ENCODE data around the gene MMP27. TPM values are rescaled to one million over a fixed set of nuclear protein-coding genes. Genes with fewer than 3 reads are reported as not detected.
"Not testable (repeated sequence)": the region's sequence is repeated elsewhere in the genome, so short reads cannot be mapped to it uniquely, and the experiment has no call there.

Gene MMP27
- total RNA-seq, 1 experiment from 2014 or later = not detected

GRCh38 chr11:102746746-102747578 lies 41.4 kb upstream of the MMP27 start:
- H3K4me1 ChIP-seq (ENCODE audit: control insufficient read depth, insufficient read depth, low read length); BruUV-seq (replicated peaks); in situ Hi-C loops (cut with HindIII; ENCODE audit: low pct_unique_long_range_greater_than_20kb, low sequenced_read_pairs); H3K36me3 ChIP-seq (ENCODE audit: control insufficient read depth, insufficient read depth, low read length); H3K4me3 ChIP-seq (ENCODE audit: low read depth in 2 of 2, low read length in 2 of 2); DNase-seq (ENCODE audit: low read depth, low spot score); H3K9me3 ChIP-seq (ENCODE audit: control insufficient read depth, insufficient read depth, low read depth, low read length); CTCF ChIA-PET; intact Hi-C loops (cut with micrococcal nuclease; ENCODE audit: unreplicated experiment); H3K27me3 ChIP-seq (ENCODE audit: control insufficient read depth, insufficient read depth, low read length); ATAC-seq; H3K27ac ChIP-seq (ENCODE audit: low read length); POLR2A ChIA-PET: not testable (repeated sequence)

- no TSS peak for BruUV-seq (replicated peaks)
- DNase-seq (ENCODE audit: low read depth, low spot score) (no peak), ATAC-seq (no peak)
- Histone ChIP-seq H3K4me1 (ENCODE audit: control insufficient read depth, insufficient read depth, low read length) (no peaks in the 10 kb centered on the region), H3K9me3 (ENCODE audit: control insufficient read depth, insufficient read depth, low read depth, low read length) (no peaks in the 10 kb centered on the region), H3K36me3 (ENCODE audit: control insufficient read depth, insufficient read depth, low read length) (no peaks in the 10 kb centered on the region), H3K4me3 (ENCODE audit: low read depth in 2 of 2, low read length in 2 of 2) (no peak overlapping the region), H3K27ac (ENCODE audit: low read length) (no peak overlapping the region), H3K27me3 (ENCODE audit: control insufficient read depth, insufficient read depth, low read length) (peaks cover 16% of the 10 kb centered on the region)
- intact Hi-C loops (cut with micrococcal nuclease; ENCODE audit: unreplicated experiment) = loop anchor here (5.0 kb wide), 1 partner anchor 323 kb away; no protein-coding TSS in a partner anchor
- in situ Hi-C loops (cut with HindIII; ENCODE audit: low pct_unique_long_range_greater_than_20kb, low sequenced_read_pairs) = no loop called here
- peak; percentile 13; the same call in 1 of the 2 replicates for TF ChIP-seq CTCF (IDR thresholded peaks at IDR 0.05)
- TF ChIP-seq SIN3A (IDR thresholded peaks at IDR 0.05; ENCODE audit: borderline replicate concordance, insufficient read depth, low read depth, low read length) = no peak
- ChIA-PET POLR2A (no interaction called here), CTCF (no interaction called here)
These were observed 29.1 kb upstream of the MMP27 start for GRCh38 chr11:102734650-102735049.

DNA sequence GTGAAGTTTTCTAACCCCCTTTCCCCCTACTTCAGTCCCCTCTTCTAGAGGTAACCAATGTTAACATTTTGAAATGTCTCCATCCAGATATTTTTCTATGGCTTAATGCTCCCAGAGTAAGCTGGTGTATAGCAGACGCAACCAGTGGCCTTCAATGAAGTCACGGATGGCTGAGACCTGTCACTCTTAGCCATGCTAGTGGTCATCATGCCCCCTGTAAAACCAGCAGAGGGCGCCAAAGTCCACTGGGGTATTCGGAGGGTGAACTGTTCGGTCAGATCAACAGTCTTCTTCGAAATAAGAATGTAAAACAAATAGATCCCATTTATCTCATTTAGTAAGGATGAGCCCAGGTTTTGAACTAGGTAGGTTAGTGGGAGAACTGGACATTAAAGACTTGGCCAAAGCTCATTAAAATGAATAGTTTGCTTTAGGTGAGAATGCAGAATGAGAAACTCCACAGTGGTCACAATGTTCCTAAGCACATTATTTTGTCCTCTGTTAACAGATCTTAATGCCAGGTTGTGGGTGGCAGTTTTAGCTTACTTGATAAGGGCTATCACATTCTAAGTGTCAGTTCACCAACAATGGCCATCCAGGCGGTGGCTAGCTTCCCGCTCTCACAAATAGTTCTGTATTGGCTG lies 27.8 kb upstream of the MMP27 start:
- TF ChIP-seq, protein P1, sequence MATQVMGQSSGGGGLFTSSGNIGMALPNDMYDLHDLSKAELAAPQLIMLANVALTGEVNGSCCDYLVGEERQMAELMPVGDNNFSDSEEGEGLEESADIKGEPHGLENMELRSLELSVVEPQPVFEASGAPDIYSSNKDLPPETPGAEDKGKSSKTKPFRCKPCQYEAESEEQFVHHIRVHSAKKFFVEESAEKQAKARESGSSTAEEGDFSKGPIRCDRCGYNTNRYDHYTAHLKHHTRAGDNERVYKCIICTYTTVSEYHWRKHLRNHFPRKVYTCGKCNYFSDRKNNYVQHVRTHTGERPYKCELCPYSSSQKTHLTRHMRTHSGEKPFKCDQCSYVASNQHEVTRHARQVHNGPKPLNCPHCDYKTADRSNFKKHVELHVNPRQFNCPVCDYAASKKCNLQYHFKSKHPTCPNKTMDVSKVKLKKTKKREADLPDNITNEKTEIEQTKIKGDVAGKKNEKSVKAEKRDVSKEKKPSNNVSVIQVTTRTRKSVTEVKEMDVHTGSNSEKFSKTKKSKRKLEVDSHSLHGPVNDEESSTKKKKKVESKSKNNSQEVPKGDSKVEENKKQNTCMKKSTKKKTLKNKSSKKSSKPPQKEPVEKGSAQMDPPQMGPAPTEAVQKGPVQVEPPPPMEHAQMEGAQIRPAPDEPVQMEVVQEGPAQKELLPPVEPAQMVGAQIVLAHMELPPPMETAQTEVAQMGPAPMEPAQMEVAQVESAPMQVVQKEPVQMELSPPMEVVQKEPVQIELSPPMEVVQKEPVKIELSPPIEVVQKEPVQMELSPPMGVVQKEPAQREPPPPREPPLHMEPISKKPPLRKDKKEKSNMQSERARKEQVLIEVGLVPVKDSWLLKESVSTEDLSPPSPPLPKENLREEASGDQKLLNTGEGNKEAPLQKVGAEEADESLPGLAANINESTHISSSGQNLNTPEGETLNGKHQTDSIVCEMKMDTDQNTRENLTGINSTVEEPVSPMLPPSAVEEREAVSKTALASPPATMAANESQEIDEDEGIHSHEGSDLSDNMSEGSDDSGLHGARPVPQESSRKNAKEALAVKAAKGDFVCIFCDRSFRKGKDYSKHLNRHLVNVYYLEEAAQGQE (IDR thresholded peaks at IDR 0.05; ENCODE audit: insufficient read depth in 1 of 2, low read depth in 2 of 2, low read length in 1 of 2) = no peak
- TF ChIP-seq CTCF (IDR thresholded peaks at IDR 0.05) = peak; percentile 98
- no TSS peak for BruUV-seq (replicated peaks)
- Histone ChIP-seq H3K27ac (ENCODE audit: low read length) (no peak overlapping the region), H3K4me1 (ENCODE audit: control insufficient read depth, insufficient read depth, low read length) (no peaks in the 10 kb centered on the region), H3K9me3 (ENCODE audit: control insufficient read depth, insufficient read depth, low read depth, low read length) (no peaks in the 10 kb centered on the region), H3K27me3 (ENCODE audit: control insufficient read depth, insufficient read depth, low read length) (peaks cover 16% of the 10 kb centered on the region), H3K36me3 (ENCODE audit: control insufficient read depth, insufficient read depth, low read length) (no peaks in the 10 kb centered on the region), H3K4me3 (ENCODE audit: low read depth in 2 of 2, low read length in 2 of 2) (no peak overlapping the region)
- ChIA-PET CTCF (no interaction called here), POLR2A (no interaction called here)
- intact Hi-C loops (cut with micrococcal nuclease; ENCODE audit: unreplicated experiment) = loop anchor here (1.0 to 5.0 kb wide), 2 partner anchors 208 to 324 kb away; no protein-coding TSS in a partner anchor
- peak; percentile 41 for DNase-seq (ENCODE audit: low read depth, low spot score)
- in situ Hi-C loops (cut with HindIII; ENCODE audit: low pct_unique_long_range_greater_than_20kb, low sequenced_read_pairs) = no loop called here
- ATAC-seq = peak; percentile 96

DNA sequence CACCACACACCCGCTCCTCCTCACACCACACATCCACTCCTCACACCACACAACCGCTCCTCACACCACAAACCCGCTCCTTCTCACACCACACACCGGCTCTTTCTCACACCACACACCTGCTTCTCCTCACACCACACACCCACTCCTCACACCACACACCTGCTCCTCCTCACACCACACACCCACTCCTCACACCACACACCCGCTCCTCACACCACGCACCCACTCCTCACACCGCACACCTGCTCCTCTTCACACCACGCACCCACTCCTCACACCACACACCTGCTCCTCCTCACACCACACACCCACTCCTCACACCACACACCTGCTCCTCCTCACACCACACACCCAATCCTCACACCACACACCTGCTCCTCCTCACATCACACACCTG lies 25.4 kb upstream of the MMP27 start:
- in situ Hi-C loops (cut with HindIII; ENCODE audit: low pct_unique_long_range_greater_than_20kb, low sequenced_read_pairs); CTCF ChIA-PET: not testable (repeated sequence)

More for the DNA sequence above, 25.4 kb upstream of the MMP27 start:
- POLR2A ChIA-PET; H3K9me3 ChIP-seq (ENCODE audit: control insufficient read depth, insufficient read depth, low read depth, low read length); H3K27ac ChIP-seq (ENCODE audit: low read length); DNase-seq (ENCODE audit: low read depth, low spot score); H3K4me3 ChIP-seq (ENCODE audit: low read depth in 2 of 2, low read length in 2 of 2); BruUV-seq (replicated peaks); H3K36me3 ChIP-seq (ENCODE audit: control insufficient read depth, insufficient read depth, low read length); H3K4me1 ChIP-seq (ENCODE audit: control insufficient read depth, insufficient read depth, low read length); ATAC-seq: not testable (repeated sequence)
- H3K27me3 ChIP-seq (ENCODE audit: control insufficient read depth, insufficient read depth, low read length) = peaks cover 13% of the 10 kb centered on the region
- intact Hi-C loops (cut with micrococcal nuclease; ENCODE audit: unreplicated experiment) = loop anchor here (5.0 kb wide), 1 partner anchor 326 kb away; no protein-coding TSS in a partner anchor
